GM21717 (cell line): ENCODE data around the gene METTL8.
"Not testable (repeated sequence)": the region's sequence is repeated elsewhere in the genome, so short reads cannot be mapped to it uniquely, and the experiment has no call there.

Experiments used
- ATAC-seq: cut with Tn5 transposase; IDR thresholded peaks from one replicate; pipeline ENCODE4 v1.9.1; 2021; ENCODE audit warnings: mild to moderate bottlenecking, moderate library complexity; ENCODE audit not compliant: unreplicated experiment

The METTL8 gene

DNA sequence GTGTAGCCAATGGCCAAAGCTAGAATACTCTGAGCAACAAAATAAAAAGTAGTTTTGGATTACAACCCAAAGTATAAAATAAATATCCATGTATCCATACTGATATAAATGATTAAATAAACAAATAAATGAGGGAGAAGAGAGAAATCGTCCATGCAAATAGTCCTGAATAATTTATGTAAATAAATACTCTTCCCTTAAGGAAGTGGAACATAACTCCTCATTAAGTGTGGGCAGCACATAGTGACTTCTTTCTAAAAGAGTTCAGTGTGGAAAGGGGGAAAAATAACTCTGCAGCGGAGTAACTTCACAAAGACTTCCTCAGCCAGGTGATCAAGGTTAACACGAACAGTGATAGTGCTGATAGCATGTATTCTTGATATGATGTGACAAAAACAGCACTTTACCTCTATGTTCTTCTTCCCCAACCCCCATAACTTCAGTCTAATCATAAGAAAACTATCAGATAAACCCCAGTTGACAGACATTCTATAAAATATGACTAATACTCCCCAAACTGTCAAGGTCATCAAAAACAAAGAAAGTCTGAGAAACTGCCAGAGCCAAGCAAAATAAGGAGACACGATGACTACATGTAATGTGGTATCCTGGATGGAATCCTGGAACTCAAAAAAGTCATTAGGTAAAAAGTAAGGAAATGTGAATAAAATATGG lies 30.7 kb downstream of the METTL8 start:
- ATAC-seq, result no peak

DNA sequence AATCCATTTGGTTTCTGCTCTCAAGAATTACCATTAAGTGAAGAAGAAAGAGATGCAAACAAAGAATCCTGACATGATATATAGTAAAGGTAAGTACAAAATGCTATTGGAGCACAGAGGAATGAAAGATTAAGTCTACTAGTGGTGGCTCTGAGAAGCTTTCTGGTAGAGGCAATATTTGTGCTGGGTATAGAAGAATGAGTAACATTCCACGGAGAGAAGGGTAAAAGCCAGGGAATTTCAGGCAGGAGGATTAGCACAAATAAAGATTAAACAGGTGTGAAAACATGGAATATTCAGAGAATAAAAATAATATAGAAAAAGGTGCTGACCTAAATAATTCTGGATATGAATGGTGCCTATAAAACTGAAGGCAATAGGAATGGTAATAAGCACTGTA lies 31.8 kb downstream of the METTL8 start:
- no peak for ATAC-seq

DNA sequence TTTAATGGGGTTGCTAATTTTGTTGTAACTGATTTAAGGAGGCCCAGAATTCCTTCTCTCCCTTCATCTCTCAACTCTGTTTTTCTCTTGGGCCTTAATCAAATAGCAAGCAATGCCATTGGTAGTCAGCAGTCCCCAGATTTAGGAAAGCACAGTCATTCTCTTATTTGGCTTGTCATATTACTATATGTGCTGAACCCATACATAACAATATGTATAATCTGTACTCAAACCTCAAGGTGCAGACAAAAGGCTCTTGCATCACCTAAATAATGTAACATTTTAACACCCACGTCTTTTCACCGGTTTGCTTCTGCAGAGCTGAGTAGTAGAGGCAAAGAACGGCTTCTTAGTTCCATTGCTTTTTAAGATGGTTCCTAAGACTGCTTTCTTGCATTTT lies 33.4 kb downstream of the METTL8 start:
- ATAC-seq, result no peak

DNA sequence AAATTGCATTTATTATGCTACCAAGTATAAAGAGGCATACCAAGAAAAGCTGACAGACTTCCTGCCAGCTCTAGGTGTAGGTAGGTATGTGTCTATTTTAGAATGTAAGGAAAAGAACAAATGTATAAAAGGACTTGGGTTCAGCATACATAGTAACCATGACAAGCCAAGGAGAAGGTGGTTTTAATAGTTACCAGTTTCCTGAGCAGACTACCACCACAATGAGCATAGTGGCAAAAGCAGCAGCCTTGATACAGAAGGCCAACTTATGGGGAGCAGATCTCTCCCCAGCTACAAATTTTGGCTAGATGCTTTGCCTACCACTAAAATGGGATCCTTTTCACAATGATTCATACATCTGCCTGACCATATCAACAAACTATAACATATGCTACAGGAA lies 34.5 kb downstream of the METTL8 start:
- ATAC-seq, result no peak

DNA sequence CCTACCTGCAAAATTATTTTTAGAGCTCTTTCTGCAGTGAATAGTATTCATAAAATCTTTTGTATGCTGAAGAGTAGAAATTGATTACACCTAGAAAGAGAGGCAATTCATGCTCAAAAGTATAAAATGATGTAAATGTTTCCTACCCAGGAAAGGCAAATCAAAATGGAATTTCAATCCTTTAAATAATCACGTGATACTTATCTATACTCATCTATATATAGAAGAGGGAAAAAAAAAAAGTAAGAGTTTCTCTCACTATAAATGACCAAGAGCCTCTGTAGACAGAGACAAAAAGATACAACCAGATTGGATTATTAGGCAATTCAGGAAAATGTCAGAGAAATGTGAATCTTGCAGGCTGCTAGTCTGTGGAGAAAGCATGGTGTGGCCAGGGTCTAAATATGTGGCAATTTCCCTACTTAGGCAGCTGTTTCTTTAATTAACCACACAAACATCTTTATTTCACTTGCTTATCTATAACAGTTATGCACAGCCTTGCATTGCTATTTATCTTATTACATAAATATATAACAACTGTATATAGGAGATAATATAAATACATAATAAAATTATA lies 39.5 kb downstream of the METTL8 start:
- no peak for ATAC-seq

DNA sequence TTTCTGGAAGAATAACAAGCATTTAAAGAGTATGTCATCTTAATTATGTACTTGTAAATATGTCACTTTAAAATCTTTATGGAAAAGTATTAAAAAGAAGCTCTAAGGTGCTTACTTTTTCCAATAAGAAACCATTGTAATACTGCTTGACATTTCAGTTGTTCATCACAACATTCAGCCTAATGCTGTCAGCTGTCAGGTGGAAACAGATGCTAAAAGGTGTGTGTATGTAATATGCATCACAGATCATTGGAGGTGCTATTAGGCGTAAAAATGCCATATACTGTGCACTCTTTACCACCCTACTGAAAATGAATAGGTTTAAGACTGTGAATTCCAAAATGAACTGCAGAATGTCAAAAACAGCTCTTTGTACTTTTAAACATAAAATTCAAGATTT lies 40.3 kb downstream of the METTL8 start:
- no peak for ATAC-seq

DNA sequence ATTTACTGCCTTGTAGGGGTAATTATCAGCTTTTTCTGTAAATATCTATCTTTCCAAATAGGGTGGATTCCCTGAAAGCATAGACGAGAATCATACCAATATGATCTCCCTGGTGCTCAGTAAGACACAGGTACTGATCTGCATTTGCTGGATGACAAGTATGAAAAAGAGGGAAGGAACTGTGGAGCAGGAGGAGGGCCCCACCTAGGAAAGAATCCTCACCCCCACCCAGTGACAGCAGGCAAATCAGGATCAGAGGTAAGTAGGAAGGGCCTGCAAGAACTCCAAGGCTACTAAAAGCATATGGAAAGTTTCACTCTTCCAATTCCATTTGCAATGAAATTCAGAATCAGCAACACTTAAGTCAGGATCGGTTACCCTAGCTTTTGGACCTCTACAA lies 42.3 kb downstream of the METTL8 start:
- ATAC-seq, result no peak

DNA sequence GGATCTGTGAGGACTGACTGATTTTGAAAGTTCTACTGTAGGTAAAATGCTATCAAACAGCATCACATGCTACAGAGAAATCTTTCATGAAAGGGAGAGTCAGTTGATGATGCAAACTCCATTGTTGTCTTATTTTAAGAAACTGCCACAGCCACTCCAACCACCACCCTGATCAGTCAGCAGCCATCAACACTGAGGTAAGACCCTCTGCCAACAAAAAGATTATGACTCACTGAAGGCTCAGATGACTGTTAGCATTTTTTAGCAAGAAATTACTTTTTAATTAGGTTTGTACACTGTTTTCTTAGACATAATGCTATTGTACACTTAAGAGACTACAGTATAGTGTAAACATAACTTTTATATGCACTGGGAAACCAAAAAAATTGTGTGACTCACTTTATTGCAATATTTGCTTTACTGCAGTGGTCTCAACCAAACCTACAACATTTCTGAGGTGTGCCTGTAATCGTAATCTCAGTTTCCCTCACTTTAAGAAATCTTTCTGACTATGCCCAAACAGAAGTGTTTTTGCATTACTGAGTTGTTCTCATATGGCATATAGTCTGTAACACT lies 42.8 kb downstream of the METTL8 start:
- ATAC-seq, result no peak

DNA sequence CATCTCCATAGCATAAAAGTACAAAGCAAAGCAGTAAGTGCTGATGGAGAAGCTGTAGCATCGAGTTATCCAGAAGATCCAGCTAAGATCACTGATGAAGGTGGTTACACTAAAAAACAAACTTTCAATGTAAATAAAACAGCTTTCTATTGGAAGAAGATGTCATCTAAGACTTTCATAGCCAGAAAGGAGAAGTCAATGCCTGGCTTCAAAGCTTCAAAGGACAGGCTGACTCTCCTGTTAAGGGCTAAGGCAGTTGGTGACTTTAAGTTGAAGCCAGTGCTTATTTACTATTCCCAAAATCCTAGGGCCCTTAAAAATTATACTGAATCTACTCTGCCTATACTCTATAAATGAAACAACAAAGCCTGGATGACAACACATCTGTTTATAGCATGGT lies 44.0 kb downstream of the METTL8 start:
- ATAC-seq, result no peak

DNA sequence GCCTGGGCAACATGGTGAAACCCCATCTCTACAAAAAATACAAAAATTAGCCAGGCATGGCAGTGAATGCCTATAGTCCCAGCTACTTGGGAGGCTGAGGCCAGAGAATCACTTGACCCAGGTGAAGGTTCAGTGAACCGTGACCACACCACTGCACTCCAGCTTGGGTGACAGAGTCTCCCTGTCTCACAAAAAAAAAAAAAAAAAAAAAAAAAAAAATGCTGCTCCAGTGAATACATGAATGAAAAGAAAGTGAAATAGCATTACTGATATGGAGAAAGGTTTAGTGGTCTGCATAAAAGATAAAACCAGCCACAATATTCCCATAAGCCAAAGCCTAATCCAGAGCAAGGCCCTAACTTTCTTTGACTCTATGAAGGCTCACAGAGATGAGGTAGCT lies 44.5 kb downstream of the METTL8 start:
- ATAC-seq, result no peak

DNA sequence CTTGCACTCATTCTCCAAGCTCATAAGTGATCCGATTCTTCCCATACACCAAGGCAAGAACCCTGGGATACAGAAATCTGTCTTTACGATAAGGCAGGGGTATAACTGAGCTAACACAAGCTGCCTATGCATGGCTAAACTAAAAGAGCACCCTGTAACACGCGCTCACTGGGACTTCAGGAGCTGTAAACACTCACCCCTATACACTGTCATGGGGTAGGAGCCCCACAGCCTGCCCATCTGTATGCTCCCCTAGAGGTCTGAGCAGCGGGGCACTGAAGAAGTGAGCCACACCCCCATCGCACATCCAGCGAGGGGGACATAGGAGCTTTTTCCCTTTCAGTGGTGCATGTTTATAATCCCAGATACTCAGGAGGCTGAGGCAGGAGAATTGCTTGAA lies 46.7 kb downstream of the METTL8 start:
- ATAC-seq, result no peak

DNA sequence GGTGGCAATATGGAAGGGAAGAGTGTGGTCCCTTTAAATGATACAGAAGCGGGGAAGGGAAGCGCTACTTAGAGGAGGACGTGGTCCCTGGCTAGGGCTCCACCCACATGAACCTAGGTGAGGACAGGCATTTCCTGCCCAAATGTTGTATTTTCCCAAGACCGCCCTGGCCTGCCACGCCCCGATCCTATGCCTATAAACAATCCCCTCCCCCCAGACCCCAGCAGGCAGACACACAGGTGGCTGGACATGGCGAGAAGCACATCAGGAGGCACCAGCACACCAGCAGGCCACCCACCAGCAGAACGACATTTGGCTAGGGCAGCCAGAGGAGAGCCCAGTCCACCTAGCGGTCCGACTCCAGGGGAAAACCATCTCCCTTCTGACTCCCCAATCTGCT lies 47.2 kb downstream of the METTL8 start:
- no peak for ATAC-seq

DNA sequence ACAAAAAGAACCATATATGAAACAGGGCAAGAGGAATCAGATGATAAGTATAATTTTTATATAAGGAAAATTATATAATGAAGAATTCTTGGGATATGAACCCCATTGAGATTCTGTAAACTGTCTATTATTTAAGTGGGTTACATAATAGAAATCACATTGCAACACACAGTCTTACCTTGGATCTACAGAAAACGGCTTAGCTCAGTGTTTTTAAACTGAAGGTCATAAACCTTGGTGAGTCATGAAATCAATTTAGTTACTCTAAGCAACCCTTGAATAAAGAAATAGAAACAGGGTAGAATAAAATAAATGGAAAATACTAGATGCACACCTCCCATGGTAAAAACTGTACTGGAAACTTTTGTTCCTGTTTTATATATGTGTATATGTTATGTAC lies 50.7 kb downstream of the METTL8 start:
- ATAC-seq, result no peak

DNA sequence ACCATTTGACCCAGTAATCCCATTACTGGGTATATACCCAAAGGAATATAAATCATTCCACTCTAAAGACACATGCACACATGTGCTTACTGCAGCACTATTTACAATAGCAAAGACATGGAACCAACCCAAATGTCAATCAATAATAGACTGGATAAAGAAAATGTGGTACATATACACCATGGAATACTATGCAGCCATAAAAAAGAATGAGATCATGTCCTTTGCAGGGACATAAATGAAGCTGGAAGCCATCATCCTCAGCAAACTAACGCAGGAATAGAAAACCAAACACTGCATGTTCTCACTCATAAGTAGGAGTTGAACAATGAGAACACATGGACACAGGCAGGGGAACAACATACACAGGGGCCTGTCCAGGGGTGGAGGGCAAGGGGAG lies 51.6 kb downstream of the METTL8 start:
- not testable (repeated sequence) for ATAC-seq

DNA sequence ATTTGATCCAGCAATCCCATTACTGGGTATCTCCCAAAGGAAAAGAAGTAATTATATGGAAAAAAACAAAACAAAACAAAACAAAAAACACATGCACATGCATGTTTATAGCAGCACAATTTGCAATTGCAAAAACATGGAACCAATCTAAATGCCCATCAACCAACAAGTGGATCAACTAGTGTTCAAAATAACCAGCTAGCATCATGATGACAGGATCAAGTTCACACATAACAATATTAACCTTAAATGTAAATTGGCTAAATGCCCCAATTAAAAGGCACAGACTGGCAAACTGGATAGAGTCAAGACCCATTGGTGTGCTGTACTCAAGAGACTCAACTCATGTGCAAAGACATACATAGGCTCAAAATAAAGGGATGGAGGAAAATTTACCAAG lies 55.9 kb downstream of the METTL8 start:
- not testable (repeated sequence) for ATAC-seq

DNA sequence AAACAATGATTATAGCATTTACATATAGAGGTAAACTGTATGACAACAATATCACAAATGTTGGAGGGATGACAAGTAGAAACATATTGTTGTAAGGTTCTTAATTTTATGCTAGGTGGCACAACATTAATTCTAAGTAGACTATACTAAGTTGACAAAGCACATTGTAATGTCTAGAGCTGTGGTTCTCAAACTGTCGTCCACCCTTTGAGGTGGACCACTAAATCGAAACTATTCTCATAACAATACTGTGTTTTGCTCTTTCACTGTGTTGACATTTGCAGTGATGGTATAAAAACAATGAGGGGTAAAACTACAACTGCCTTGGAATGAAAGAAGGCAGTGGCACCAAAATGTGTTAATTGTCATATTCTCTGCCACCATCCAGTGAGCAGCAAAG lies 66.1 kb downstream of the METTL8 start:
- no peak for ATAC-seq

DNA sequence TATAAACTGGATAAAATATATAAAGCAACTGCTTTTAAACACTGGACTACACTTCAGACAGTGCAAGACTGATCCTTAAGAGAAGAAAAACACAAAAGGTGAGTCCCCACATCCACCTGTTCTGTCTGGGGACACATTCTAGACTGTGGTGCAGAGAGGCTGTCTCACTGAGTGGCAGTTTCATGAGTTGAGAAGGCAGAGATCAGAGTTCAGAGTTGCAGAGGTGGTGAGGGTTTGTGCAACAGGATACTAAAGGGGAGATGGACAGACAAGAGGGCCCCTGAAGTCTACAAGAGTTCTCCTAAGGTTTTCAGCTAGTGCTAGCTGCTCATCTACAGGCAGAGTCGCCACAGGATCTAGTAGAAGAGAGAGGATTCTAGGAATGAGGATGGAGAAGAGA lies 68.0 kb downstream of the METTL8 start:
- ATAC-seq, result no peak

DNA sequence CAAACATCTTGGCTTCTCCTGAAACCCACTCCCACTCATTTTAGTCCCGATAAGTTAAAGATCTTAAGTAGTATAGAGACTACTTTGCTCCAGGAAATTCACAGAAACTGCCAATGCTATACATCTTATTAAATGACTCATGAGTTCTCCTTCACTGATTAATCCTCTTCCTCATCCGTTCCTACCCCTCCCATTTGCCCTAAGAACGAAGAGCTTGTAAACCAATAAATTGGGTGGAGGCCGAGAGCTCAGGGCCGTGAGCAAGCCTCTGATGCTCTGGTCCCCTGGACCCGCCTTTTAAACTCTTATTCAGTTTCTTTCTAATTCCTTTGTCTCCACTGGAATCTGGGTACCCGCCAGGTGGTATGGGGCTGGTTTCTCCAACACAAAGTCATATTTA lies 68.6 kb downstream of the METTL8 start:
- ATAC-seq, result no peak

DNA sequence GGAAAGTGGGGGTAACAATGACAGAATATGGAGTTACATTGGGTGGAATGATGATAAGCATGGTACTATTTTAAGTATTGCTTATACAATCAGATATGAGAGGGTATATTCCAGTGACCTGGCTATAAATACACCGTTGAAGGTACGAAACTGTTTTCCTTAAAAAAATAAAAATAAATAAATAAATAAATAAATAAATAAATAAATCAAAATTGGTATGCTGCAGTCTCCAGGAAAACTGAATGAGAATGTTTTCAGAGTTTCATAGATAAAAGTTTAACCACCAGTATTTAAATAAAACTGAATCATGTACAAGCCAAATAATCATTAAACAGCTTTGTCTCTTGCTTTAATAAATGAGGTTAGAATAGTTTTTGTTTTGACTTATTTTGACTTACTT lies 71.4 kb downstream of the METTL8 start:
- ATAC-seq, result no peak

DNA sequence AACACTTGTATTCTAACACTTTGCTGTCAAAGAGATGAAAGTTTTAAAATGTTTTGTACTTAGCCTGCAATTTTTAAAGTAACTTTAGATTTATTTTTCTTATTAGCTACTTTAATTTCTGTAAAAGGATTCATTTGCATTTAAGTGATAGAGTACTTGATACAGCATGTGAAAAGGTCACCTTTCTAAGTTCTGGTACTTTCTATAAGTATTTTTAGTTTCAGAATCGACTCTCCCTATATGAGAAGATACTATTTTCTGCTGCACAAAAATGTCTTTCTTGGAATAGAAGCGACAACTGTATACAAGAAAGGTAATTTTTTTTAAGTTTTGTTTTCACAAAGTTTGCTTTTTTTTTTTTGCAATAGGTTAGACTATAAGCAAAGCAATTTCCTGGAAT lies 72.9 kb downstream of the METTL8 start:
- ATAC-seq, result no peak

DNA sequence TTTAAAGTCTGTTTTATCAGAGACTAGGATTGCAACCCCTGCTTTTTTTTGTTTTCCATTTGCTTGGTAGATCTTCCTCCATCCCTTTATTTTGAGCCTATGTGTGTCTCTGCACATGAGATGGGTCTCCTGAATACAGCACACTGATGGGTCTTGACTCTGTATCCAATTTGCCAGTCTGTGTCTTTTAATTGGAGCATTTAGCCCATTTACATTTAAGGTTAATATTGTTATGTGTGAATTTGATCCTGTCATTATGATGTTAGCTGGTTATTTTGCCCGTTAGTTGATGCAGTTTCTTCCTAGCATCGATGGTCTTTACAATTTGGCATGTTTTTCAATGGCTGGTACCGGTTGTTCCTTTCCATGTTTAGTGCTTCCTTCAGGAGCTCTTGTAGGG lies 80.0 kb downstream of the METTL8 start:
- ATAC-seq, result not testable (repeated sequence)

DNA sequence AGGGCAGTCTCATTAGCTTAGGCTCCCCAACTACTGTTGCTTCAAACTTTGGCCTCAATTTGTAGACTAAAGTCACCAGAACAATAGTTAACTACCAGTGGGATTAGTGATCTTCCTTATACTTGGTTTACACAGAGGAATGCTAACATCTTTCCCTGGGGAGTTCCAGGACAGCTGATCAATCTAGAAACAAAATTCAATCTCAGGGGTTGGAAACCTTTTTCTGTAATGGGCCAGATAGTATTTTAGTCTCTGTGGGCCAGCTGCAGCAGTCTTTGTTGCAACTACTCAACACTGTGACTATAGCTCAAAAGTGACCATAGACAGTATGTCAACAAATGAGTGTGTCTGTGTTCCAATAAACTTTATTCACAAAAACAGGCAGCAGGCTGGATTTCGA lies 85.7 kb downstream of the METTL8 start:
- ATAC-seq, result no peak

DNA sequence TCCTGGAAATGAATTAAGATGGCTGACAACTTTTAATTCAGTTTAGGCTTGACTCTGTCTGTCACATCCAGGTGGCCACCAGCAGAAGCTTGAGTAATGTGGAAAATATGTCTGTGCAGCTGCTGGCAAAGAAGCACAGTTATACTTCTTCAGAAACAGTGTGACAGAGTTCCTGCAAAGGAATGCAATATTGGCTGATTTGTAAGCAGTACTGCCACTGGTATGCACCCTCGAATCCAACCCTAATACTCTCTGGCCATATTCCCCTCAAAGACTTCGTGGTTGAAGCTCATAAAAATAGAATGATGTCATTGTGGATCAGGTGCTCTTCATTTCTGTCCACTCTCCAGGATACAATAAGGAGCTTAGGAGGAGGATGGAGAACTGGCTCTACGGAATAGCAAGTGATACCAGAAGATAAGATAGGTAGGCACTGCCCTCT lies 86.2 kb downstream of the METTL8 start:
- peak; percentile 49 for ATAC-seq
